Measurements from ENCODE around the gene OGFOD2.

DNA sequence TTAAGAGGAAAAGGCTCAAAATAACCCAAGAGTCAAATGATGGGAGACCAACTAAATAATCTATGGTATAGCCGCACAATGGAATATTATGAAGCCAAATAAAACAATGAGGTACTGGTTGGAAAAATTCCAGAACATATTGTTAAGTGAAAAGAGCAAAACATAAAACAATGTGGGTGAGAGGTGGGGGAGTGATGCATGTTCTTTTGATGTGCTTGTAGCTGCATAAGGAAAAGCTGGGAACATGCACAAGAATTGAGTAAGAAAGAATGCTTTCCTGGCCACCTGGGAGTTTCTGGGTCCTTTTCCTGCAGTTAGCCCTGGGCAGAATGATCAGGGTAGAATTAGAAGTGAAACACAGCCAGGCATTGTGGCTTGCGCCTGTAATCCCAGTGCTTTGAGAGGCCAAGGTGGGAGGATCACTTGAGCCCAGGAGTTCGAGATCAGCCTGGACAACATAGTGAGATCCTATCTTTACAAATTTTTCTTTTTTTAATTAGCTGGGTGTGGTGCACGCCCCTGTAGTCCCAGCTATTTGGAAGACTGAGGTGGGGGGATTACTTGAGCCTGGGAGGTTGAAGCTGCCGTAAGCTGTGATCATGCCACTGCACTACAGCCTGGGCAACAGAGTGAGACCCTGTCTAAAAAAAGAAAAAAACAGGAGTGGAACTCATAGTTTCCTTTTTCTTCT is 16.7 kb upstream of the OGFOD2 start:
- no peak for TF ChIP-seq SNAI2 (CRISPR knock-in tag; IDR thresholded peaks at IDR 0.05)
- no peak for TF ChIP-seq ZFP30 (CRISPR knock-in tag; IDR thresholded peaks at IDR 0.05)
- no peak for TF ChIP-seq ISL1 (CRISPR knock-in tag; IDR thresholded peaks at IDR 0.05)
- no peak for TF ChIP-seq OSR1 (CRISPR knock-in tag; IDR thresholded peaks at IDR 0.05)
- TF ChIP-seq ZNF8 (CRISPR knock-in tag; IDR thresholded peaks at IDR 0.05): no peak
- TF ChIP-seq, protein P1, sequence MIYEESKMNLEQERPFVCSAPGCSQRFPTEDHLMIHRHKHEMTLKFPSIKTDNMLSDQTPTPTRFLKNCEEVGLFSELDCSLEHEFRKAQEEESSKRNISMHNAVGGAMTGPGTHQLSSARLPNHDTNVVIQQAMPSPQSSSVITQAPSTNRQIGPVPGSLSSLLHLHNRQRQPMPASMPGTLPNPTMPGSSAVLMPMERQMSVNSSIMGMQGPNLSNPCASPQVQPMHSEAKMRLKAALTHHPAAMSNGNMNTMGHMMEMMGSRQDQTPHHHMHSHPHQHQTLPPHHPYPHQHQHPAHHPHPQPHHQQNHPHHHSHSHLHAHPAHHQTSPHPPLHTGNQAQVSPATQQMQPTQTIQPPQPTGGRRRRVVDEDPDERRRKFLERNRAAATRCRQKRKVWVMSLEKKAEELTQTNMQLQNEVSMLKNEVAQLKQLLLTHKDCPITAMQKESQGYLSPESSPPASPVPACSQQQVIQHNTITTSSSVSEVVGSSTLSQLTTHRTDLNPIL (CRISPR knock-in tag; IDR thresholded peaks at IDR 0.05; ENCODE audit: low read depth): no peak
